ENCODE measurements around the gene CCNO.
A peak's percentile ranks its signal among the peaks of the same experiment; 100 is the strongest.

Gene CCNO

DNA sequence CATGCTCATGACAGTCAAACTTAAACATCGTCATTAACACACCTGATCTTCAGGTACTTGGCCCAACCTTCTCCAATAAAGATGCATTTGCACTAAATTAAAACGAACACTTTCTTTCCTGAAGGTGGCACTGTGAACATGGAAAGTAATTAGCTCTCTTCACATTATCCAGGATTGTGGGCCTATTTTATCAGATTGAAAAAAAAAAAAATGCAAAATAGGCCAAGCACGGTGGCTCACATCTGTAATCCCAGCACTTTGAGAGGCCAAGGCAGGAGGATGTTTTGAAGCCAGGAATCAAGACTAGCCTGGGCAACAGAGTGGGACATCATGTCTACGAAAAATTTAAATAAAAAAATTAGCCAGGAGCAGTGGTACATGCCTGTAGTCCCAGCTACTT is 46.0 kb downstream of the CCNO start:
- ChIA-PET CTCF (interaction anchor here (0.8 to 2.2 kb wide), 3 partner anchors 10 to 468 kb away, joined by 3 to 7 read pairs (median 4); no protein-coding TSS in a partner anchor), POLR2A (no interaction called here)
- no peak for DNase-seq (ENCODE audit: extremely low spot score)
- TF ChIP-seq ZNF384 (IDR thresholded peaks at IDR 0.05): peak; percentile 67
- no peak for TF ChIP-seq NFRKB (IDR thresholded peaks at IDR 0.05)
